HG03045 (cell line): ENCODE measurements around the gene SDK1.
"Not testable (repeated sequence)": the region's sequence is repeated elsewhere in the genome, so short reads cannot be mapped to it uniquely, and the experiment has no call there.

Experiments used
- ATAC-seq: cut with Tn5 transposase; IDR thresholded peaks from one replicate; pipeline ENCODE4 v1.9.1; 2021; ENCODE audit warnings: mild to moderate bottlenecking, moderate library complexity; ENCODE audit not compliant: unreplicated experiment

SDK1 gene

GRCh38 chr7:3575753-3576531, 274.9 kb downstream of the SDK1 start:
- no peak for ATAC-seq

GRCh38 chr7:3578399-3578798, 277.3 kb downstream of the SDK1 start:
- ATAC-seq = no peak

GRCh38 chr7:3579638-3580219, 278.7 kb downstream of the SDK1 start:
- ATAC-seq = no peak

- ATAC-seq = not testable (repeated sequence)
These were observed 281.1 kb downstream of the SDK1 start for GRCh38 chr7:3582145-3582544.

- no peak for ATAC-seq
These were observed 284.8 kb downstream of the SDK1 start for GRCh38 chr7:3585826-3586225.

- ATAC-seq = no peak
These were observed 287.3 kb downstream of the SDK1 start for GRCh38 chr7:3588341-3588740.

GRCh38 chr7:3589752-3590151, 288.7 kb downstream of the SDK1 start:
- no peak for ATAC-seq

- ATAC-seq = no peak
These were observed 290.2 kb downstream of the SDK1 start for GRCh38 chr7:3591219-3591618.

- ATAC-seq = no peak
These were observed 290.9 kb downstream of the SDK1 start for GRCh38 chr7:3591944-3592343.

GRCh38 chr7:3592401-3593134, 291.5 kb downstream of the SDK1 start:
- ATAC-seq = no peak

GRCh38 chr7:3594901-3595300, 293.8 kb downstream of the SDK1 start:
- no peak for ATAC-seq

GRCh38 chr7:3598854-3599253, 297.8 kb downstream of the SDK1 start:
- ATAC-seq = no peak

GRCh38 chr7:3605222-3605621, 304.2 kb downstream of the SDK1 start:
- ATAC-seq = no peak

GRCh38 chr7:3606436-3606835, 305.4 kb downstream of the SDK1 start:
- ATAC-seq = no peak

GRCh38 chr7:3607847-3608246, 306.8 kb downstream of the SDK1 start:
- no peak for ATAC-seq

- ATAC-seq = no peak
These were observed 315.3 kb downstream of the SDK1 start for GRCh38 chr7:3616306-3616705.

- ATAC-seq = no peak
These were observed 329.0 kb downstream of the SDK1 start for GRCh38 chr7:3630081-3630480.

- ATAC-seq = no peak
These were observed 333.3 kb downstream of the SDK1 start for GRCh38 chr7:3634396-3634795.

GRCh38 chr7:3636131-3636860, 335.2 kb downstream of the SDK1 start:
- no peak for ATAC-seq

- ATAC-seq = no peak
These were observed 338.2 kb downstream of the SDK1 start for GRCh38 chr7:3639253-3639652.

GRCh38 chr7:3641582-3641981, 340.5 kb downstream of the SDK1 start:
- no peak for ATAC-seq
